ENCODE measurements around the gene ATPAF1.

DNA sequence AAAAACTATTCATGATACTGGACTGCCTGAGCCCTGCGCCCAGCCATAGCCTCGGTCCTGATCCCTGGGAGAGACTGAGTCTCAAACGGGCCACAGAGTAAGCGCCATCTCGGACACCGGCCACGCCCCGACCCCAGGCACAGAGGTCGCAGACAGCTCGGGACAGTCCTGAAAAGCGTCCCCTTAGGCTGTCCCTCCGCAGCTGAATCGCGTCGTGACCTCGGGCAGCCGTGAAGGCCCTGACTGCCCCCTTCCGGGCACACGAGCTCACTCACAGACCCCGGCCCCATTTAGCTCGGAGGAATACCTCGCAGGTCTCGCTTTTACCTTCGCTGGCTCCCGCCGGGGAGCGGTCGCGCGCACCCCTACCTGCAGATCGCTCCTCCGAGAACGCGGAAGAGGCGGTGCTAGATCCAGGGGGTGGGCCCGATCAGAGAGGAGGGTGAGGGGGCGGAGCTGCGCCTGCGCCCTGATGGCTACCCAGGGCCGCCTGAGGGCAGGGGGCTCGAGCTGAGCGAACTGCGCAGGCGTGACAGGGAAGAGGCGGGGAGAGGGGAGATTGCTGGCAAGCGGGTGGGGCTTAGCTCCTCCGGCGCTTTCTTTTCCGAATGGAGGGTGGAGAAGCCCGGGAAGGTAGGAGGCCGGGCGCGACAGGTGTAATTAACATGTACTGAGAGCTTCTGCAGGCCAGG, 64.2 kb downstream of the ATPAF1 start, which contains the start of gene MKNK1:
- no peak for TF ChIP-seq RXRA (IDR thresholded peaks at IDR 0.05; ENCODE audit: borderline replicate concordance, low read depth)
- TF ChIP-seq, protein P1, sequence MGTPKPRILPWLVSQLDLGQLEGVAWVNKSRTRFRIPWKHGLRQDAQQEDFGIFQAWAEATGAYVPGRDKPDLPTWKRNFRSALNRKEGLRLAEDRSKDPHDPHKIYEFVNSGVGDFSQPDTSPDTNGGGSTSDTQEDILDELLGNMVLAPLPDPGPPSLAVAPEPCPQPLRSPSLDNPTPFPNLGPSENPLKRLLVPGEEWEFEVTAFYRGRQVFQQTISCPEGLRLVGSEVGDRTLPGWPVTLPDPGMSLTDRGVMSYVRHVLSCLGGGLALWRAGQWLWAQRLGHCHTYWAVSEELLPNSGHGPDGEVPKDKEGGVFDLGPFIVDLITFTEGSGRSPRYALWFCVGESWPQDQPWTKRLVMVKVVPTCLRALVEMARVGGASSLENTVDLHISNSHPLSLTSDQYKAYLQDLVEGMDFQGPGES (IDR thresholded peaks at IDR 0.05; ENCODE audit: low read depth, low read length) = no peak
